Cardiac muscle cell (in vitro differentiated cells and primary cell): ENCODE results near the gene SHISA6. TPM values are rescaled to one million over a fixed set of nuclear protein-coding genes. Genes with fewer than 3 reads are reported as not detected.

Source experiments
- DNase-seq, 2 donors: peaks; one replicate each; pipeline versions ENCODE4 v3.0.0 to v3.0.0-alpha.2; 2010 to 2017; ENCODE audit warnings: low read depth in 1 of 2, low spot score in 1 of 2
- H3K27ac ChIP-seq: fragments of 200-600 bp; sonication (generic); 2 replicates; pipeline ENCODE4 v1.5.1; 2016
- H3K27me3 ChIP-seq: fragments of 200-600 bp; sonication (generic); 2 replicates; pipeline ENCODE4 v1.6.0; 2016; ENCODE audit warnings: control low read depth
- H3K36me3 ChIP-seq: fragments of 200-600 bp; sonication (generic); 2 replicates; pipeline ENCODE4 v1.5.1; 2016; ENCODE audit warnings: control low read depth
- H3K4me1 ChIP-seq: fragments of 200-600 bp; sonication (generic); 2 replicates; pipeline ENCODE4 v1.8.1; 2017; ENCODE audit warnings: low read depth, mild to moderate bottlenecking, mixed run types
- H3K4me3 ChIP-seq: fragments of 200-600 bp; sonication (generic); 2 replicates; pipeline ENCODE4 v1.5.1; 2016; ENCODE audit warnings: mild to moderate bottlenecking
- H3K9me3 ChIP-seq: fragments of 200-600 bp; sonication (generic); 2 replicates; pipeline ENCODE4 v1.5.1; 2017; ENCODE audit warnings: low read depth, mild to moderate bottlenecking, control low read depth
- CTCF ChIP-seq: IDR thresholded peaks from 2 replicates; pipeline ENCODE4 v1.5.1; 2012; ENCODE audit warnings: low read depth, mild to moderate bottlenecking, low read length
- polyA plus RNA-seq: library from polyadenylated mRNA; unstranded; fragments of >200 nt; fragmentation: Nextera tagmentation; extraction: Ambion mirVana; gene quantifications from 2 replicates; pipeline ENCODE4 v1.2.1, GENCODE V29; 2016
- total RNA-seq: library from RNA; depleted of rRNA; stranded (reverse); fragments of >200 nt; gene quantifications from 2 replicates; pipeline ENCODE4 v1.2.3, GENCODE V29; 2016

The SHISA6 gene
- total and polyA plus RNA-seq, 2 experiments from 2014 or later = 0.17 to 0.45 TPM

GRCh38 chr17:11274106-11274505, 33.1 kb downstream of the SHISA6 start:
- Histone ChIP-seq H3K27me3 (no peaks in the 10 kb centered on the region), H3K27ac (no peak overlapping the region), H3K9me3 (no peaks in the 10 kb centered on the region), H3K4me3 (no peak overlapping the region), H3K36me3 (no peaks in the 10 kb centered on the region), H3K4me1 (no peaks in the 10 kb centered on the region)
- DNase-seq = no peak
- TF ChIP-seq CTCF = no peak

GRCh38 chr17:11276486-11276885, 35.5 kb downstream of the SHISA6 start:
- Histone ChIP-seq H3K36me3 (no peaks in the 10 kb centered on the region), H3K9me3 (no peaks in the 10 kb centered on the region), H3K27ac (no peak overlapping the region), H3K4me3 (no peak overlapping the region), H3K27me3 (no peaks in the 10 kb centered on the region), H3K4me1 (no peaks in the 10 kb centered on the region)
- TF ChIP-seq CTCF = no peak
- DNase-seq = no peak

- no peak for TF ChIP-seq CTCF
- DNase-seq = no peak
- H3K27me3 ChIP-seq = no peaks in the 10 kb centered on the region
- no peak overlapping the region for H3K27ac ChIP-seq
- H3K4me3 ChIP-seq = no peak overlapping the region
- no peaks in the 10 kb centered on the region for H3K9me3 ChIP-seq
- H3K4me1 ChIP-seq = no peaks in the 10 kb centered on the region
- H3K36me3 ChIP-seq = no peaks in the 10 kb centered on the region
Observed at GRCh38 chr17:11278186-11278991, 37.4 kb downstream of the SHISA6 start.

DNA sequence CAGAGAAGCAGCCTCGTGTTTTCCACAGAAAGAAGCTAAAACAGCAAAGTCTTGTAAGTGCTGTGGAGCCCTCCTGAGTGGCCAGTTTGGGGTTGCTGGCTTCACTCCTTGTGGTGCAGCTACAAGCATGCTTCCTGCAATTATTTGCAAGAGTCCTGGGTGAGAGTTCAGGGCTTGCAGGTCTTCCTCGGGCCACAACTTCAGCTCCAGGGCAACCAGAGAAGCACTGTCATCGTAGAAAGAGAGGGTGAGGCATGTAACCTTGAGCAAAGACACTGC, 37.9 kb downstream of the SHISA6 start:
- no peaks in the 10 kb centered on the region for H3K36me3 ChIP-seq

GRCh38 chr17:11279776-11280344, 38.8 kb downstream of the SHISA6 start:
- Histone ChIP-seq H3K4me3 (no peak overlapping the region), H3K9me3 (no peaks in the 10 kb centered on the region), H3K27me3 (no peaks in the 10 kb centered on the region), H3K27ac (no peak overlapping the region), H3K4me1 (no peaks in the 10 kb centered on the region), H3K36me3 (no peaks in the 10 kb centered on the region)
- no peak for TF ChIP-seq CTCF
- no peak for DNase-seq

More for the DNA sequence above, 37.9 kb downstream of the SHISA6 start:
- Histone ChIP-seq H3K27me3 (no peaks in the 10 kb centered on the region), H3K9me3 (no peaks in the 10 kb centered on the region), H3K27ac (no peak overlapping the region), H3K4me3 (no peak overlapping the region), H3K4me1 (no peaks in the 10 kb centered on the region)
- TF ChIP-seq CTCF = no peak
- no peak for DNase-seq
